GM21367 (cell line): ENCODE data around the gene DTNB.

Experiments
- ATAC-seq: cut with Tn5 transposase; IDR thresholded peaks from one replicate; pipeline ENCODE4 v1.9.1; 2021; ENCODE audit not compliant: unreplicated experiment

Gene DTNB

DNA sequence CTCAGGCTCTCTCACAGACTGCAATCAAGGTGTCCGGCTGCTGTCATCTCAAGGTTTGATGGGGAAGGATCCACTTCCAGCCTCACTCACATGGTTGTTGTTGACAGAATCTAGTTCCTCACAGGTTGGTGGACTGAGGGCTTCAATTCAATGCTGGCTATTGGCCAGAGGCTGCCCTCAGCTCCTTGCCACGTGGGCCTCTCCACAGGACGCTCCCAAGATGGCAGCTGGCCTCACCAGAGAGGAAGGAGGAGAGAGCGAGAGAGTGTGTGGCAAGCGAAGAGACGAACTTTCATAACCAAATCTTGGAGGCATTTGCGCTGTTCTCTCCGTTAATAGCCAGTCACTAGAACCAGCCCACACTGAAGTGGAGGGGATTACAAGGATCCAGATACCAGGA, 318.1 kb downstream of the DTNB start:
- no peak for ATAC-seq

DNA sequence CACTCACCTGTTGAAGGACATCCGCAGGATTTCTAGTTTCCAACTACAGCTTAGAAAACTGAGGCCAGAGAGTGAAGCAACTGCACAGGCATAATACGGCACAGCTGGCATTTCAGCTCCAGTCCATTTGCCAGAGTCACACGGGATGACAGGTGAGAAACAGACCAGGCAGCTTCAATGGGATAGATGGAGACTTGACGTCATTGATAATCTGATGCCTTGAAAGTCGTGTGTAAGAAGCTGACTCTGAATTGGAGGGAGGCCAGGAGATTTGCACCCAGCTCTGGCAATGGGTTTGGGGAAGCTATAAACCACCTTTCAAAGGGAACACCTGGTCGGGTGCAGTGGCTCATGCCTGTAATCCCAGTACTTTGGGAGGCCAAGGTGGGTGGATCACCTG, 319.3 kb downstream of the DTNB start:
- no peak for ATAC-seq

DNA sequence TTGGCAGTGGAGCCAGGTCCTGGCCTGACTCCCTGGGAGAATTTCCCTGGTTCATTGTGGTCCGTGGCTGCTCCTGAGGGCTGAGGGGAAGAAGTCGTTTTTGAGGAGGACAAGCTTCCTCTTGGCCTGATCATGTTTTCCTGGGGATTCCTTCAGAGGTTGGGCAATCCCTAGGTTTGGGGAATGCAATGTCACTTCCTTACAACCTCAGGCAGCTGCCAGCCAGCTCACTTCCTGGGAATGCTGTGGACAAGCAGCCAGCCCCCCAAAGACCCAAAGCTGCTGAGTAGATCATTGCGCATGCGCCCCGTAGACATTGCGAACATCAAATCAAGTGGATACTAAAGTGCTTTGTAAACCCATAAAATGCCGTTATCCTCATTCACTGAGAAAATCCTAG, 324.0 kb downstream of the DTNB start:
- ATAC-seq: no peak

DNA sequence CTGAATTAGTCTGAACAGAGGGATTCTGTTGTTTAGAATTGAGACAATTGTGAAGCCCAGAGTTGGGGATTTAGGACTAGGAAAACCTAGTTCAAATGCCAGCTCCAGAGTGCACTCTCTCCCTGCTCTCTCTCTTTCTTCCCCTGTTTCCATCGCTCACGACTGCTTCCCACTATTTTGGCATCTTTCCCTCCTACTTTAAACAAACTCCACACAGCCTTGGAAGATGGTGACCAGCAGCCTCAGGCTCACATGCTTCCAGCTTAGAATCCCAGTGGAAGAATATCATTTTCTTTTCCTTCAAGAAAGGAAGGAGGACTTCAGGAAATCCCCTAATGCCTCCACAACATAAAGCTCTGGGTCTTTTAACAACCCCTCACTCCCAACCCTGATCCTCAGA, 325.5 kb downstream of the DTNB start:
- ATAC-seq: no peak

DNA sequence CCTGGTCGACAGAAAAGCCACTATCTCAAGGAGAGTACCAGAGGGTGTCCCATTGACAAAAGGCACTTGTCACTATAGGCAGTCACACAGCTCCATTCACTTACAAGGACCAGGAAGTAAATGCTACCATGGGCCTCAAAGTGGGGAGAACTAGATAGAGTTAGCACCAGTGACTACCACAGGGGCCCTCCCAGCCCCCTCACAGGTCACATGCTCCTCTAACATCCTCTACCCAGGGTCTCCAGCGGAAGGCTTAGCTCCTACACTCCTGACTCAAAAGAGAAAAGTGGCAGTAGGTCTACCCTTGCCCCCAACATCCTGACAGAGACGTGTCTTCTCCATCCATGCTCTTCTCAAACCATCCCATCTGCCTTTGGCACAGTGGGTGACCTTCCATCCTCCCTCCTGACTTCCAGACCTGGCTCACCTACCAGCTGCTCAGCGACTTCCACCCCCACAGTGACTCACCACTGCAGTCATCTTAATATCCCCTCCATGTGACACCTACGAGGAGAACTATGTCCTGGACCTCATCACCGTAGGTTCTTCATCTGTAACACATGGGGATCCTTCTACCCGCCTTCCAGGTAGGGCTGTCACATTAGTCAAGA, 326.1 kb downstream of the DTNB start:
- ATAC-seq: no peak

DNA sequence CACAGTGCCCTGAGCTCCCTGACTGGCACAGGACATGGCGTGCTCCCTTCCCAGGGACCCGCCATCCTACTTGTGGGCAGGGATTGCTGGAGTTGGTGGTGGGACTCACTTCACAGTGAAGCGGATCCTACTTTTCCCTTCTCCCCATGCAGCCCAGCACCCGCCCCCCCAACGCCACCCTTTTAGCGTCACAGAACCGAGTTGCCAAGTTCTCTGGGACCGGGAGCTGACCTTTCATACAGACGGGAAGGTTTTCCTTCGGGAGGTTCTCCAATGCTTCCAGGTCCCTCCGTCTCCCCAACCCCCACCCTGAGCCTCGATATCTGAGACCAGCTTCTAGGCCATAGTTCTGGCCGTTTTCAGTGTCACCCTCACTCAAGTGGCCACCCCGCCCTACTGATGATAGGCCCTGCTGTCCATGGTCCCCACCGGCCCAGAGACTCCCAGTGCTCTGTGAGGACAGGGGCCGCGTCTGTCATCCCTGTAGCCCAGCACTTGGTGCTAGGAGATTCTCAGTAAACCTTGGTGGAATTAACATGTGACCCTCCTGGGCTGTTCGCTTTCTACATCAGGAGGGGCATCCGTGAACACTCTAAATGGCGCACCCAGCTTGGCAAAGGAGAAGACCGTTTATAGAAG, 330.1 kb downstream of the DTNB start:
- ATAC-seq: no peak

DNA sequence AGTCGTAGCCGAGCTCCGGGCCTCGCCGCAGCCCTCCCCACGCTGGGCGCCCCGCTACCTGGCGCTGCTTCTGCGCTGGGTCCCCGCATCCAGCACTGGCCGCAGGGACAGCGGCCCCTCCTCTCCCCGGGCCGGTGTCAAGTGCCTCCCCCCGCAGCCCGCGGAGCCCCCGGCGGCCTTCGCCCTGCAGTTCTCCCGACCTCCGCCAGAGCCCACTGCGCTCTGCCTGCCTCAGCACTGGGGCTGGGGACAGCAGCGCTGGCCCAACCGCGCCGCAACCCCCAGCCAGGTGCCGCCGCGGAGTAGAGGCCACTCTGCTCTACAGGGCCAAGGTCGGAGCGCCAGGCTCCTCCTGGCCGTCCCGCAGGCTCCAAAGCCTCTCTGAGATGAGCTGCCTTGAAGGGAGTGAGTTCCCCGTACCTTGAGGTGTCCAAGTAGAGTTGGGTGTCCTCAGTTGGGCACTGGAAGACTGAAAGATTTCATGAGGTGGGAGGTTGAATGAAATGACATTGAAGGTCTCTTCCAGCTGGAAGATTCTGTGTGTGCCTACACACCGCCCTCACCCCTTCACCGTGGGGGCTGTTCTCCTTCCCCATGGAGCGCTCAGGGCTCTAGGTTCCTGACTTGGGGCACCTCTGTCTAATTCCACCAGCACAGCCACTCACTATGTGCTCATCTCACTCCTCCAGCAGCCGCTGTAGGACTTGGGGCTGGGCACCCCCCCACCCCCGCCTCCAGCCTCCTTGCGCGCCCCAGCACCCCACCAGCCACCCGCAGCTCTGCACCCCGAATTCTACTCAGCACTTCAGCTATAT, 330.8 kb downstream of the DTNB start:
- ATAC-seq: peak; percentile 77

DNA sequence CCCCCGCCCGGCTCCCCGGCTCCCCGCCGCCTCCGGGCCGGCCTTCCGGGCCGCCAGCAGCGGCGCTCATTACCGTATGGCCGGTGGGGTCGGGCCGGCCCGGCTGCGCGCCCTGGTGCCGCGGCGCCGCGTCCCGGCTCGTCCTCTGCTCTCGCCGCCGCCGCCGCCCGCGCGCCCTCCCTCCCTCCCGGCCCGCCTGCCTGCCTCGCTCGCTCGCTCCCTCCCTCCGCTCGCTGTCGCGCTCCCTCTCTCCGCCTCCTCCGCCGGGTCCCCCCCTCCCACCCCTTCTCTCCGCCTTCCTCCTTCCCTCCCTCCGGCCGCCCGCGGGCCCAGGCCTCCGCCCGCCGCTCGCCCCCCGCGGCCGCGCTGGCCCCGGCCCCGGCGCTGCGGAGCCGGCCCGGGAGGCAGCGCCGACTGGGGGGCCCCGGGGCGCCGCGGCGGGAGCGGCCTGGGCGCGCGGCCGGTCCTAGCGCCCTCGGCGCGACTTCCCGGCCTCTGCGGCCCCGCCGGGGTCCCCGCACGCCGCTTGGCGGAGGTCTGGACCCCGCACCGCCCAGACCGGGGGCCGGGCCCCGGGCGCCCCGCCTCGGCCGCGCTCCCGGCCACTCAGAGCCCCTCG, 331.5 kb downstream of the DTNB start, which contains the start of gene DNMT3A:
DNMT3A (minus strand) TSS at position 173 of the 619 bp plus-strand sequence. CDS start 27,941 bp downstream, outside the sequence.
- peak; percentile 27 for ATAC-seq

DNA sequence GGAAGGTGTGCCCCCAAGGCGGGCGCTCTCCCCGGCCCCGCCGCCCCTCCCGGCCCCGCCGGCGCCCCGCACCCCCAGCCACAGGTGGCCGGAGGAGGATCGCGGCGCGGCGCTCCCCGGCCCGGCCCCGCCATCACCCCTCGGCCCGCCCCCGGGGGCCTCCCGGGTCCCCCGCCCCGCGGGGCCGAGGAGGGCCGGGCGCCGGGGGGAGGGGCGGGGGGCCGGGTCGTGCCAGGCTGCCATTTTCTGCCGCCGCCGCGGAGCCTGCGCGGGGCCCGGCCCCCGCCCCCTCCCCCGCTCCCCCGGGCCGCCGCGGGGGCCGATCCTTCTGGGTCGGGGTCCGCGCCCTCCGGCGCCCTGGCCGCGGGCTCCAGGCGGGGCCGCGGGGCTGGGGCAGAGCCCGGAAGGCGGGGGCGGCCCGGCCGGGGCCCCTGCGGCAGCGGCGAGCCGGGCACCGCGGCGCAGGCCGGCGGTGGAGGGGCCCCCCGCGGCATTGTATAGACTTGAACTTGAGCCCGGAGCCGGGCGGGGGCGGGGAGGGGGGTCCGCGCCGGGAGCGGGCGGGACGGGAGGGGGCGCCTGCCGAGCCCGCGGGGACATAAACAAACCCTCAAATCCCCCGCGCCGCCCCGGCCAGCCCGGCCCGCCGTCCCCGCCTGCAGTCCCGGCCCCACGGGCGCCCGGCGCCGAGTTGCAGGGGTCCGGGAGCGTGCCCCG, 332.2 kb downstream of the DTNB start:
- no peak for ATAC-seq

DNA sequence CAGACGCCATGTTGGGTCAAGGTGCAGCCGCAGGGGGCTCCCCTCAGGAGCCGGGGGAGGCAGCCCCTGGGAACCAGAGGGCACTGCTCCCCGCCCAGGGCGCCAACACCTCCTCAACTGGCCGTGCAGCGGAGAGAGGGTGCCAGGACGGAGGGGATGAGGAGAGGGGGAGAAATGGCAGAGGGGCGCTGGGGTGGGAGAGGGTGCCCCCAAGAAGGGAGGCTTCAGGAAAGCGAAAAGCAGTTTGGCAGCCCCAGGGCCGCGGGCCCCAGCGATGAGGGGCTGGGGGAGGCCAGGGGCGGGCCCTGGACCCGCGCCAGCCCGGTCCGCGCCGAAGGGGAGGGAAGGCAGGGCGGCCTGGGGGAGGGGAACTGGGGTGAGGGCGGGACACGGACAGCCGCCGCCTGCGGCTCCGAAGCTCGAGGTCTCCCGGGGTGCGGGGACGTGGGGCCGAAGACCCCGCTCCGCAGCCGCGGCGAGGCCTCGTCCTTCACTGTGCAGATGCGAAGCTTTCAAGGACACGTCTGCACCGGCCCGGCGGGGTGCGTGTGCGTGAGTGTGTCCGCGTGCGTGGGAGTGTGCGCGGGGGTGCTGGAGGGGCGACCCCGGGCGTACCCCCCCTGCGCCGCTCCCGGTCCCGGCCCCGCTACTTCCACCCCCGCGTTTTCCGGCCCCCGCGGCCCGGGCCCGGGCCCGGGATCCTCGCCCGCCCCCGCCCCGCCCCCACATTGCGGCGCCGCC, 333.0 kb downstream of the DTNB start:
- ATAC-seq: no peak

DNA sequence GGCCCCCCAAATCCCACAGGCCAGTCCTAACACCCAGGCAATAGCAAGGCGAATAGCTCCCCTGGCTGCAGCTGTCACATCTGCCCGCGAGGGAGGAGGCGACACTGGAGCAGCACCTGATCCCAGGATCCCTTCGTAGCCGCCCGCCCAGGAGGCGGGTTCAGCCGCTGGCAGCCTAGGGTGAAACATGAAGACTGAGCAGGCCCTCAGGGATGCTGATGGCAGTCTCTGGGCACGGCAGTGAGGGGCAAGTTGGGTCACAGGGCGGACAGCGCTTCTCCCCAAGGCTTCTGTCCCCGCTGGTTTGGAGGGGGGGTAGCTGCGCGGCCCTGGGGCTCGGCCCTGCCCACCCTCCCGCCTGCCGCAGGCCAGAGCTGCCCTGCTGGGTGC, 333.6 kb downstream of the DTNB start:
- no peak for ATAC-seq

DNA sequence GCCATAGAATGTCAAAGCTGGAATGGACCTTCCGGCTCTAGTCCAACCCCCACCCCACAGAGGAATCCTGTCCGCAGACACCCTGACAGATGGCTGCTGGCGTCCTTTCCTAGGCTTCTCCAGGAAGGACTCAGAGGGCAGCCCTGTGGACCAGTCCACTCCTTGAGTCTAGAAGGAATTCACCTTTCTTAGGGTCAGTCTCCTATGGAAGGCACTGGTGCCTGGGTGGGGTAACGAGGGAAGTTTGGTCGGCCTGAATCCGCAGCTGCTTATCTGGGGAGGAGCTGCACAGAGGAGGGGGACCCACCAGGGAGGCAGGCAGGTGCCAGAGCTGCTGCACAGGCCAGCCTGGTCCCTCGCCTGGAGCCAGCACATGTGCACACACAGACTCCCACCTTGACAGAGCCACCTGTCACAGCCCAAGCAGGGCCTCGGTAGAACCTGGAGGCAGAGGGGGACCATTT, 334.1 kb downstream of the DTNB start:
- no peak for ATAC-seq

DNA sequence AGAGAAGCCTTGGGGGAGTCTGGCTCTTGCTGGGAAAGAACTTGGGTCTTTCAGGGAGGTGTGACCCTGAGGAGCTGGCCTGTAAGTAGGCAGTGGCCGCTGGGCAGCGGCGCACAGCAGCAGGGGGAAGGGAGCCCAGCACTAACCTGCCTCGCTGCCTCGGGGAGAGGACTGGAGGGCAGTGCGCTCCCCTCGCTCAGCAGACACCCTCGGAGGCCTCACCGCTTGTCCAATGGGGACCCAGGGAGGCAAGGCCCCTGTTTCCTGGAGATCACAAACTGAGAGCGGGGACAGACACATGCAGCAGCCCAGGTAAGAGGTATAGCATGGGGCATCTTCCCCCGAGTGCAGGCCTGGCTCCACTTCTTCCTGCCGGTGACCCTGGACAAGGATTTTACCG, 335.0 kb downstream of the DTNB start:
- ATAC-seq: no peak

DNA sequence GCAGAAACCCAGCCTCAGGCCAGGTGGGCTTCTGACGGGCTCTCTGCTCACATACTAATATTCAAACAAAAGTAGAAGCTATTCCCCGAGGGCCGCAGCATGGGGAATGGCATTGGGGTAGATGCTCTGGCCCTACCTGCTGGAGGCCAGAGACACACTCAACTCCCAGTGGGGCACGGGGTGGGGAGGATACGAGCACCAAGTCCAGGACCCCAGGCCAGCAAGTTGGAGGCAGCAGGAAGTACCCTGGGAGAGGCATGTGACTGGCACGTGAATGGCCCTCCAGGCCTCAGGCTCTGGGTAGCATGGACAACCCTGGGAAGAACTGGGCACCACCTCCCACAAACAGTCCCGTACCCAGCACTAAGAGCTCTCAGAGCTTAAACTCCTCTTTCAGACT, 335.5 kb downstream of the DTNB start:
- ATAC-seq: no peak

DNA sequence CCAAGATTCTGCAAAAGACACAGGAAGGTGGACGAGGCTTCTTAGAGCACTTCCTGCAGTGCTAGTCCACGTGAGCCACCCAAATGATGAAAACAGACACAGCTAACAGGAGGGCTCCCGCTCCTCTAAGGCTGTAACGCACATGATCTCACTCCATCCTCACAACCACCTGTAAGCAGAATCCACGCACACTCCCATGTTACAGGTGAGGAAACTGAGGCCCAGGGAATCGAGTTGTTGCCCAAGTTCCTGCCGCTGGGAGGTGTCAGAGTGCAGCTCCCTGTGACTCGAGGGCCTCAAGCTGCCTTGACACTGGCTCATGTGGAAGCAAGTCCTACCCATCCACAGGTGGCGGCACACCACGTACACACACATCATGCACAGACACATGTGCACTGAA, 336.1 kb downstream of the DTNB start:
- no peak for ATAC-seq

DNA sequence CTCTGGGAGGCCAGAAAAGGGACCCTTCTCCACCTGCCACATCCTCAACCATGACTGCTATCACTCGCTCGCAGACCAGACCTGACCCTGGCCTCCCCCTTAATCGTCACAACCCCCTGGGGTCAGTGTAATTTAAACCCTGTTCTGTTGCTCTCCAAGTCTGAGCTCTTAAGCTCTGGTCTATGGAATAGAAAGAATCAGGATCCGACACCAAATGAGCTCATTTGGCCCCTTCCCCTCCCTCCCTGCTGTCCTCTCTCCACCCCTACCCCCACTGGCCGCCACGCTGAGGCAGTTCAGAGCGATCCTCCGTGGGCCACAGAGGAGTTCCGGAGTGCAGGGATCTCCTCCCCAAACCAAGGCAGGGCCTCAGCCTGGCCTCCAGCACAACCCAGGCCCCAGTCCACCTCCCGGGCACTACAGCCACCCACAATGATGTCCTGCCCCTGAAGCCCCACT, 337.0 kb downstream of the DTNB start:
- no peak for ATAC-seq

DNA sequence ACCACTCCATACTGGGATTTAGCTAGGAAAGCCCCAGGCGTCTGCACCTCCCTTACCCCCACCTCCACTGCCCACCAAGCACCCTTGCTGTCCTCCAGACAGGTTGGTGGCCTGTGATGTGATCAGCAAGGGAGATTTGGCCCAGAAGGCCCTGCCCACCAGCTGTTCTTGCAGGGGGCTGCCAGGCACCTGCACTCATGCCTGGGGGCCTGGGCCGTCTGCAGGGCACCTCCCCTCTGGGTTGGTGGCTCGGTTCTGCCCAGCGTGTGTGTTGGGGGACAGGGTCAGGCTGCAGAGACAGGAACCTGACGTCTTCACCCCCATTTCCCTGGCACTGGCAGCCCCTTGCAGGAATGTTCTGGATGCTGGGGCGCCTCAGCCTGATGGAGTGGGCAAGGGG, 337.4 kb downstream of the DTNB start:
- no peak for ATAC-seq

DNA sequence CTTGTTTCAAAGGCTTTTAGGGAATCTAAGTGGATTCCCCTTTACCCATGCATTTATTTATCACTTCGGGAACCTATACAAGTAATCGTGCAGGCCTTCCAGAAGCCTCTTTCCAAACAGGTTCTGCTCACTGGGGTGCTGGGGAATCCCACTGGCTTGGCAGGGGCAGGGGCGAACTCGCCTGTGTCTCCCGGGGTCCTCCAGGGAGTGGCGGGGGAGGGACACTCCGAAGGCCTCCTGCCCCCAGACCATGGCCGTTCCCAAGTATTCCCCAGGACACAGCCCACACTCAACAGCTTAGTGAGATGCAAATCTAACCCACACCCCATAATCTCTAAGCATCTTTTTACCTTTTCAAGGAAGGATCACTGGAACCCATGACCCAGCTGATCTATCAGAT, 338.2 kb downstream of the DTNB start:
- no peak for ATAC-seq

DNA sequence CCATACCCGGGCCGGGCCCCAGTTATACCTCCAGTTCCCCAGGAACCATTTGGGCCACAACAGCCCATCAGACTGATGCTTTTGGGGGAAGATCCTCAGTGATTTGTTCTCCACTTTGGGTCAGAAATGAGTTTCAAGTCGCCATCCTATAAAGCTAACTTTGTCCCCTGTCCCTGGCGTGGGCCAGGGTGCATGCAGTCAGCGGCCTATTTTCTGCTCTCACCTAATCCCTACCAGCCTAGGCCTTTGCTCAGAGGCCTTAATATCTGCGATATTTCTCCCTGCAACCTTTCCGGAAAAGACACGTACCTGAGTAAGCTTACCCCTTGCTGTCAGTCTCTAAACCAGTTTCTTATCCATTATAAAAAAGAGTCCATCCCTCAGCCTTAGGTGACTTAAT, 338.9 kb downstream of the DTNB start:
- ATAC-seq: no peak

DNA sequence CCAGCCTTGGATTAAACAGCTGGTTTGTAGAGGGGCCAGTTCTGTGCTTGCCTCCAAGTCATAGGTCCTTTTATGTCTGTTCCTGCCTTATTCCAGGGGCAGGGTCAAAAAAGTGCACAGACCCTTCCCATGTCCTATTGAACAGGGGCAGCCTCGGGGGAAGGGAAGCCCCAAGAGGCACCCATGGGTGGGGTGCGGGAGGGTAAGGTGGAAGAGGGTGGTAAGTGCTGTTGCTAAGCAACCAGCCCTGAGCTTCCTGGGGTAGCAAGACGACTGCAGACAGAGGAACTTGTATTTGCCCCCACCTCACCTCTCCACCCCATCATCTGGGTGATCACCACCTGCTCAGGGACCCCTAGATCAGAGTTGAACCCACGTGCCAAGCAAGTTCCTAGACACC, 339.4 kb downstream of the DTNB start:
- ATAC-seq: no peak
